HG02938 (cell line): ENCODE data around the gene ZNF454.

Experiments
- ATAC-seq: cut with Tn5 transposase; IDR thresholded peaks from one replicate; pipeline ENCODE4 v1.9.1; 2021; ENCODE audit warnings: mild to moderate bottlenecking, moderate library complexity; ENCODE audit not compliant: unreplicated experiment

Gene ZNF454

GRCh38 chr5:178940569-178941360 is at the start of gene ZNF454:
TSS of gene ZNF454 (plus strand) at chr5:178941198. CDS start at chr5:178942792, 1,594 bp downstream.
- ATAC-seq: no peak

- no peak for ATAC-seq
These were observed 45.1 kb upstream of the ZNF454 start, which contains the start of gene ZFP2 for GRCh38 chr5:178895615-178896571. TSS of gene ZFP2 (plus strand) at chr5:178895913. CDS start at chr5:178931314, 35,401 bp downstream.

GRCh38 chr5:178899289-178899688 is 41.7 kb upstream of the ZNF454 start:
- no peak for ATAC-seq

GRCh38 chr5:178902849-178903248 is 38.1 kb upstream of the ZNF454 start:
- no peak for ATAC-seq

- ATAC-seq: no peak
These were observed 8.9 kb upstream of the ZNF454 start for GRCh38 chr5:178931846-178932760.

GRCh38 chr5:178941361-178941760 is 363 bp downstream of the ZNF454 start:
- no peak for ATAC-seq

- ATAC-seq: no peak
These were observed 24.6 kb downstream of the ZNF454 start for GRCh38 chr5:178965465-178966055.

GRCh38 chr5:178981381-178981780 is 40.4 kb downstream of the ZNF454 start:
- ATAC-seq: no peak

- no peak for ATAC-seq
These were observed 41.9 kb downstream of the ZNF454 start for GRCh38 chr5:178982941-178983340.

- ATAC-seq: no peak
These were observed 42.7 kb downstream of the ZNF454 start for GRCh38 chr5:178983728-178984127.

- ATAC-seq: no peak
These were observed 43.4 kb downstream of the ZNF454 start for GRCh38 chr5:178984145-178985072.

GRCh38 chr5:178986326-178986960 is 45.4 kb downstream of the ZNF454 start:
- ATAC-seq: no peak

- no peak for ATAC-seq
These were observed 47.6 kb downstream of the ZNF454 start for GRCh38 chr5:178988436-178989220.

- no peak for ATAC-seq
These were observed 48.3 kb downstream of the ZNF454 start for GRCh38 chr5:178989311-178989710.

GRCh38 chr5:178990491-178990890 is 49.5 kb downstream of the ZNF454 start:
- ATAC-seq: no peak

GRCh38 chr5:178991190-178992145 is 50.5 kb downstream of the ZNF454 start:
- no peak for ATAC-seq
